NCI-H2196 treated with DMSO at 0.1 percent for 48 hours (cell line): Measurements from ENCODE around the gene LIG3.
A peak's percentile ranks its signal among the peaks of the same experiment; 100 is the strongest.
"Not testable (repeated sequence)": the region's sequence is repeated elsewhere in the genome, so short reads cannot be mapped to it uniquely, and the experiment has no call there.

Experiments used
- DNase-seq: peaks from one replicate; lab custom pipeline; 2025; ENCODE audit not compliant: unreplicated experiment; lab: John Stamatoyannopoulos, UW

The LIG3 gene

DNA sequence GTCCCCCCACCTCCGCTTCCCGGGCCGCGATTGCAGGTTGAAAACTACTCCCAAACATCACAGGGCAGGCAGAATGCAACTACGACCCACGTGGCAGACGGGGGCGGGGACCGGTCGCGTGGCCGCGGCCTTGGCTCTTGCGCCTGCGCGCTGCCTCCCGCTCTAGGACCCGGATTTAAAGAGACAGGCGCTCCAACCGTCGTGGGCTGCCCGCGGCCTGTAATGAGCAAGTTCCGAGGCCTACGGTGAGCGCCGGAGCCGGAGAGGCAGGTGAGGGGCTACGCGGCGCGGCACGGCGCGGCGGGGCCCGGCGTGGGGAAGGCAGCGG, at the start of gene LIG3:
Gene LIG3, plus strand, starts transcription at position 160 of the 328 bp plus-strand sequence. CDS start 2,494 bp downstream, outside the sequence.
- DNase-seq: peak; percentile 42

DNA sequence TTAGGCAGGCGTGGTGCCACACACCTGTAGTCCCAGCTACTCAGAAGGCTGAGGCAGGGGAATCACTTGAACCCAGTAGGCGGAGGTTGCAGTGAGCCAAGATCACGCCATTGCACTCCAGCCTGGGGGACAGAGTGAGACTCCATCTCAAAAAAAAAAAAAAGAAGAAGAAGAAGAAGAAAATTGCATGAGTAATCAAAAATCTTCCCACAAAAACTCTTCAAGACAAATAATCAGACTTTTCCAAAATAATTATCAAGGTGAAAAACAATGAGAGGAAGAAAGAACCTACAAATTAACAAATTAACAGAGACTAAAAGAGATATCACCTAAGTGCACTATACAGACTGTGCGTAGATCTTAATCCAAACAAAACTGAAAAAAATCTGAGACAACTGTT, 29.5 kb upstream of the LIG3 start:
- DNase-seq: not testable (repeated sequence)

DNA sequence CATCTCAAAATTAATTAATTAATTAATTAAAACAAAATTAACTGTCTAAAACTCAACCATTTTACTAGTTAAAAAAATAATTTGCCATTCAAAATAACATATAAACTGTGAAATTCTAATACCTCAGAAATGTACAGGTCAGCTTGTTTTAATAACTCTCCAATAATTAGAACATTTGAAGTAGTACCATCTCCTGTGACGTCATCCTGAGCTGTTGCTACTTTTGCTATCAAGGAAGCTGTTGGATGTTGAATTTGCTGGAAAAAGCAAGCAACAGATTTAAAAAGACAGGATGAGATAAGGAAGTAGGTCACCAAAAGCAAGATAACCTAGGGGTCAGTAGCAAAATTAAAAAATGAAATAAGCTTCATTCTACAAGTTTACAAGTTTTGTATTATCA, 21.9 kb upstream of the LIG3 start:
- no peak for DNase-seq

DNA sequence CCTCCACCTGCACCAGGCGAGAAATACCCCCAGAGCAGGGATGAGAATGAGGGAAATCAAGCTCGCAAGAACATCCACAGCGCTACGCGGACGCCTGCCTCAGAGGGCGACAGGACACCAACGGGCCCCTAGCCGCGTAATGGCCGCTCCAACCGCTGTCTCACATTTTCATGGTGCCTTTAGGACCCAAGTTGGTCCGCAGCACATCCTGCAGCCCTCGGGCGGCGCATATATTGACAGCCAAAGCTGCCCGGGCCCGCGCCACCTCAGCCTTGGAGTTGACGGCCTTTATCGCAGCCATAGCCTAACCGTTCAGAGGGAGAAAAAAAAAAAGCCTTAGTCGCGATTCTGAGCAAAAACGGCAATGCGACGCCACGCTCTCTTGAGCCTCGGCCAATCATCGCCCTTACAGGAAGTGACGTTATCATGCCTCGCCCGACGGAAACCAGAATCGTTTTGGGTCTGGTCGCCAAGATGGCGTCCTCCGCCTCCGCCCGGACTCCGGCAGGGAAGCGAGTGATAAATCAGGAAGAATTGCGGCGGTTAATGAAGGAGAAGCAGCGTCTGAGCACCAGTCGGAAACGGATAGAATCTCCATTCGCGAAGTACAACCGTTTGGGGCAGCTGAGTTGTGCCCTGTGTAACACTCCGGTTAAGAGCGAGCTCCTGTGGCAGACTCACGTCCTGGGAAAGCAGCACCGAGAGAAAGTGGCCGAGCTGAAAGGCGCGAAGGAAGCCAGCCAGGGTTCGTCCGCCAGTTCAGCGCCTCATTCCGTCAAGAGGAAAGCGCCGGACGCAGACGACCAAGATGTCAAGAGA, 19.0 kb upstream of the LIG3 start, which contains the start of the genes CCT6B and ZNF830:
Gene CCT6B, minus strand, starts transcription at position 368 of the 819 bp plus-strand sequence. Its CDS starts 67 bp downstream, at position 301.
Gene ZNF830, plus strand, starts transcription at position 448 of the 819 bp plus-strand sequence. Its CDS starts 27 bp downstream, at position 475.
- peak; percentile 45 for DNase-seq

DNA sequence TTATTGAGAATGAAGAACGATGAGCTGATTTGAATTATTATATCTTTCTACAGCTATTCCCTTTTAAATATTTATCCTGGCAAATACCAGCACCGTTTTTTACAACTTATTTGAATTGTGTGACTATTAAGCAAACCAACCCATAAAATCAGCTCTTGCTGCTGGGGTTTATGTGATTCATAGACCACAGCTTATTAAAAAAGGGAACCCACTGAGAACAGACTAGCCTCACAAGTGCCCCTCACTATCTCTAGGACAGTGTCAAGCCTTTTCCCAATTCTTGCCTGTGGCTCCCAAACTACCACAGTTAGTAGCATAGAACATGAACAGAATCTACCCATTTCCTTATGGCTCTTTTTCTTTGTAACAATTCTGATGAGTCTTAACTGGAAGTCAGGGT, 6.1 kb upstream of the LIG3 start:
- no peak for DNase-seq

DNA sequence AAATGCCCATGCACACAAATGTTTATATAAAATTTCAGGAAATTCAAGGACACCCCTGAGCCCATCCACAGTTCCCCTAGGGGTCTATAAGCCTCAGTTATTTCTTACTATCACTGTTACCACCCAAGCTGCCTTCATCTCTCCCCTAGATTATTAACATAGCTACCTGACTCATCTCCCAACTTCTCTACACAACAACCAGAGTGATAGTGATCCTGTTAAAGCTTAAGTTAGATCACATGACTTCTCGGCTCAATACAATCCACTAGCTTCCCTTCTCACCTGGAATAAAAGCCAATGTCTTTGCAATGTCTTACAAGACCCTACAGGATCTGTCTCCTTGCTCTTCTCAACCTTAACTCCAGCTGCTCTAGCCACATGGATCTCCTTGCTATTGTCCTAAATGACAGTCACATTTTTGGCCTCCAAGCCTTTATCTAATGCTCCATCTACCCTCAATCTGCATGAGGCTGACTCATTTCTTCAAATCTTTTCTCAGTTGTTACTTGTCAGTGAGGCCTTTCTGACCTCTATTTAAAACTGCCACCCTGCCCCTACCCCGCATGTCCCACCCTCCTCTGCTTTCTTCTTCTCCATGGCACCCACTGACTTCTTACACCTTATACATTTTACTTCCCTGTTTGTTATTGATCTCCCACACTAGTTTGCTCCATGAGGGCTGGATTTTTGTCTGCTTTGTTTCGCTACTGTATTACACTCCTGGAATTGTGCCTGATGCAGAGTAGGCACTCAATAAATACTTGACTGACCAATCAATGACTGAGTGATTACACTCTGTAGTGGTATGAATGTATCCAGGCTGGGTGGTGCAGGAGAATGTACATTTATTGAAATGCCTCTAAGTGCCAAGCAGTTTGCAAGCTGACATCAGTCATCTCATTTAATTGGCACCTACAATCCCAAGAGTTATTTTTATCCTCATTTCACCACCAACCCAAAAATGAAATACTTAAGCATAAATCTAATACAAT, 5.2 kb upstream of the LIG3 start:
- no peak for DNase-seq

DNA sequence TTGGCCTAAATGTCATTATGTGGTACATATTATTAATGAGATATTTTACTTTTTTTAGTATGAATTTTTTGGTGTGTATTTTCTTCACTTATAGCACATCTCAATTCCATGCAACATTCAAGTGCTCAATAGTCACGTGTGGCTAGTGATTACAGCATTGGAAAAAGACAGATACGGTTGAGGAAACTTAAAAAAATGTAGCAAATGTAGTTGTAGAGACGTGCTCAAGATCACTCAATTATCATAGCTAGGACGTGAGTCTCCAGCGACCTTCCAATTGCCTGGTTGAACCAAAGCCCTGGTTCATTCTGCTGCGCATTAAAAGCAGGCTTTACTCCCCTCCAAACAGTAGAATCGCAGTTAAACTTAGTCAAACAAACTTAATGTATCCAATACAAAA, 1.2 kb upstream of the LIG3 start:
- DNase-seq: no peak

DNA sequence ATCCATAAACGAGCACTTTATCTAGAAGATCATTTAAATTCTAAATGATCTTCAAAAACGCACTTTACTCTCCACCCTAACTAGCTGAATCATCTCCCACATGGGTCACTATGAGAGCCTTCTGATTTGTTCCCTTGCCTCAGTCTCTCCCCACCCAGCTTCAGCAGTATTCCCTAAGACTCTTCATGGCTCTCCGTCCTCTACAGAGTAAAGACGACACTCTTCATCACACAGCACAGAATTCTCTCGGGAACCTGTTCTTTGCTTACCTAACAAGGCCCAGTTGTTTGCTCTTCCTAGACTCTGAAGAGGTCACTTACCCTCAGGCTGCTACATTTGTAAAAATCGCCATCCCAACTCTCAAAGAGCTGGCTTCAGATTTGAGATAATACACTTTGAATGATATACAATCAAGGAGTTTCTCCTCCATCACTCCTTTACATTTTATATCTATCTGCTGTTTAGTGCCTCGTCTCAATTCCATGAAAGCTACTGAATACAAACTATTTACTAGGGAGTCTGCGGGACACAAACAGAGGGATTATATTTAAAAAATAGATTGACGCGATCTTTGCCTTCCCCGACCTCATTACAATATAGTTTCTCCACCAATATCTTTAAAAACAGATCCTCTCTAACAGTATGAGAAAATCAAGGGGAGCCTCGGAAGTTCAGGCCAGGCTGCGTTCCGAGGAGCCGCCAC, 511 bp upstream of the LIG3 start:
- no peak for DNase-seq

DNA sequence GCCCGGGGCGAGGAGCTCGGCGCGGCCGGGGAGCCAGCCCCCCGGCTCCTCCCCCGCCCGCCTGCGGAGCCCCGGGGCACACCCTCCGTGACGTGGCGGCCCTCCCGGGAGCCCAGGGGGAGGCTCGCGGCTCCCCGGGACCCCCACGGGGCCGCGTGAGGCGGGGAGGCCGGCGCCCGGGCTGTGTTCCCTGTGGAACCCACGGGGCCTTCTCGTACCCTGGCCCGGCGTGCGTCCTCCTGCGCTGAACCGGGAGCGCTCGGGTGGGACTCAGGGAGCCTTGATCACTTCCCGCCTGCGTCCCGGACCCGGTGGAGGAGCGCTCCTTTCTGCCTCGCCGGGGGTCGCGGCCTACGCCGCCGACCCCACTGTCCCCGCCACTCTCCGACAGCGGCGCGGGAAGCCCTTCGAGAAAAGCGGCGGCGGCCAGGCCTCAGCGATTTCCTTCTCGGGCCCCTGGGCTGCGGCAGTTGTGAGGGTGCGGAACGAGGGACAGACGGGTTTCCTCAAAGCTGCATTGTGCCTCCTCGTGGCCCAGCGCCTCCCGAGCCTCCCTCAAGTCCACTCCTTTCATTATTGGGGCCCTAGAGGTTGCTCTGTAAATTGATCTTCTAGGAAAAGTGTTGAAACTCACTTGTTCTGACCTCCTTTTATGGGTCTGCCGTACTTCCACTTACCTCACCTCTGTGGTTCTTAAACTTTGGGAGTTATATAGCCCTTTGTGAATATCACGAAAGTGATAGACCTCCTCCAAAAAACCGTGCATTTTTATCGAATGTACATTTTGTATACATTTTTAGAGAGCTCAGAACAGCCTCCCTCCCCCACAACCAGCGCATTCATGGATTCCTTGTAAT, 597 bp downstream of the LIG3 start:
- DNase-seq: no peak

DNA sequence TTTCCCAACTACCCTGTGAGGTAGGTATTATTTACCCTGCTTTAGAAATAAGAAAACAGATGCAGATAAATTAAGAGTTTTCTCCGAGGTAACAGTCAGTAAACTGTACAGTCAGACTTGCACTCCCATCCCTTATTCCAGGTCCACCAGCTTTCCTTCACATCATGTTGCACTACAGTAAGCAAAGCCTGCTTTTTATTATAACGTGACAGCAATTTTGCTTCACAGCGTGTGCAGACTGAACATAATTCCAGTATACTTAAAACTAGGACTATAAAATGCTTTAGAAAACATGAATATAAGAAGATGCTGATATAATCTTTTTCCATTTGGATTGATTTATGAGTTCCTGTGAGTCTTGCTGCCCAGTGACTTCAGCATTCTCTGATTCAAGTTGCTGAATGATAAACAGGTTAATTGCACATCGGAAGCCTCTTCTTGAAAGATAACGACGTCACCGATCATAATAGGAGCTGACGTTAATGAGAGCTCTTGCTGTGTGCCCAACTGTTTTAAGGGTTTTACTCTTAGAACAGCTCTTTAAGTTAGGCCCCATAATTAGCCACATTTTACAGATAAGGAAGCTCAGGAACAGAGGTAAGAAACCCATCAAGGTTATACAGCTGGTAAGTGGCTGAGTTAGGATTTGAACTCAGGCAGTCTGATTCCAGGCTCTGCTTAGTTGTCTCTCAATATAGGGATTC, 1.4 kb downstream of the LIG3 start:
- DNase-seq: no peak

DNA sequence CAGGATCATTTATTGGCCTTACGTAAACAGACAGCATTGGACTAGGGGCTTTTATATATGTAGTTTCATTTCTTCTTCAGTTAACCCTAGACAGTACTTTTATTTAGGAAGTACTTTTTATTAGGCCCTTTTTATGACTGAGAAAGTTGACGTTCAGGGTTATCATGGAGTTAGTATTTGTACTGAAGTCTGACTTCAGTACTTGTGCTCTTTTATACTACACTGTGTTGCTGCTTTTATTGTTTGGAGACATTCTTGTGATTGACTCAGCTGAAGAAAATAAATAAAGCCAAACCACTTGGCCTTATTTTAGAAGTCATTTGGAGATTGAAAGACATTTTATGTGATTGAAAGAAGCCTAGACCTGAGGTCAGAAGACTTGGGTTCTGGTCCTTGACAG, 6.9 kb downstream of the LIG3 start:
- no peak for DNase-seq

DNA sequence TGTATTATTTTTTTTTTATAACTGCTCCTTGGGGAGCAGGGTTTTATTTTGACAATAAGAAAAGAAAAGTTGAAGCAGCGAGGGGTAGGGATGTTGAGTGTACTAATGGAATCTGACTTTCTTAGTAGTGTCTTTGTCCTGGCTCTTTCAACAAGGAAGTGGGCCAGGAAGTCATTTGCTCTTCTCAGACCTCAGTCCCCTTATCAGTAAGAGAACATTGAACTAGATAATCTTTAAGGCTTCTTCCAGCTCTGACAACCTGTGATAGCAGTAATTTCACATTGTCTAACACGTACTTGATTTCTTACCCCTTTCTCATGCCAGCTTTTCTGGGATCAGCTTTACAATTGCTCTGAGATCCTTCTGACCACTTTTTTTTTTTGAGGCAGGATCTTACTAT, 8.3 kb downstream of the LIG3 start:
- no peak for DNase-seq

DNA sequence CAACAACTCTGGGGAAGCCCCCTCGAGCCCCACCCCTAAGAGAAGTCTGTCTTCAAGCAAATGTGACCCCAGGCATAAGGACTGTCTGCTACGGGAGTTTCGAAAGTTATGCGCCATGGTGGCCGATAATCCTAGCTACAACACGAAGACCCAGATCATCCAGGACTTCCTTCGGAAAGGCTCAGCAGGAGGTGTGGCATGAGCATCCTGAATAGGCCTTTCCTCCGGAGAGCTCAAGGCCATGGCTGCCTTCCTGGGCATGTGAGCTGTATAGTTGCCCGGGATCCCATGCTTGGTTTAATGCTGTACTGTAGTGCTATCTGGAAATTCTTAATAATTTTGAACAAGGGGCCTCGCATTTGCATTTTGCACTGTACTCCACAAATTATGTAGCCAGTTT, 9.2 kb downstream of the LIG3 start:
- no peak for DNase-seq

DNA sequence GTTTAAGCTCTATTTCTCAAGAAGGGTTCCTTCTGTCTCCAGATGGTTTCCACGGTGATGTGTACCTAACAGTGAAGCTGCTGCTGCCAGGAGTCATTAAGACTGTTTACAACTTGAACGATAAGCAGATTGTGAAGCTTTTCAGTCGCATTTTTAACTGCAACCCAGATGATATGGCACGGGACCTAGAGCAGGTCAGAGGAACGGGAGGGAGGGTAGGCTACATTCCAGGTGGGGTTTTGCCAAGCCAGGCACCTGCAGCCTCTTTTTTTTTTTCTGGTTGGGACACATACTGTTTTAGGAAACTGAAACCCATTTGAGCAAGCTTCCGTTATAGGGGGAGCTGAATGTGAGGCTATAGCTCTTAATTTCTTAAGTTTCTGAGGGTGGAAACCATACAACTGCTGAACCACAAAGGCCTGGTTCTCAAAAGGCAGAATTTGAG, 10.6 kb downstream of the LIG3 start:
- peak; percentile 20 for DNase-seq

DNA sequence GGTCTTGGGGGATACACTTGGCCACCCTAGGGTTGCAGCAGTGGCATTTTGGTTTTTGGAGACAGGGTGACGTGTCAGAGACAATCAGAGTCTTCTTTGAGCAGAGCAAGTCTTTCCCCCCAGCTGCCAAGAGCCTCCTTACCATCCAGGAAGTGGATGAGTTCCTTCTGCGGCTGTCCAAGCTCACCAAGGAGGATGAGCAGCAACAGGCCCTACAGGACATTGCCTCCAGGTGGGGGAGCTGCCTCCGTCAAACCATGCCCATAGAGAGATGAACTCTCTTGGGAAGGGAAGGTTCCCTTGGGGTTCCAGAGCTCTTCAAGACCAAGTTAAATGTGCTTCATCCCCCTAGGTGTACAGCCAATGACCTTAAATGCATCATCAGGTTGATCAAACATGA, 11.3 kb downstream of the LIG3 start:
- DNase-seq: no peak

DNA sequence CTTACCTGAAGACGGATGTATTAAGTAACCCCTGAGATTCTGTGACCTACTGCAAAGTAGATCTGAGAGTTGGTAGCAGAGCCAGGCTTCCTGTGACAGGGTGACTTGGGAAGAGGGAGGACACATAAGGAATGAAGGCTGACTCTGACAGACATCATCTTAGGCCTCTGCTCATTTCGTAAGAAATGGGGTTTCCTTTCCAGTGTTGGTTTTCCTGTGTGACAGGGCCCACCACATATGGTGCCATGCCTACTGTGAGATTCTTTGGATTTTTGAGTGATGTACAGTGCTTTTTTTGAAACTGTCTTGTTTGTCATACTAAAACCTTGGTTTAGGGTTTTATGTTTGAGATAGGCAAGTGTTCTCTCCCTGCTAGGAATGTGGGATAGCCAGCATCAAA, 12.7 kb downstream of the LIG3 start:
- no peak for DNase-seq

DNA sequence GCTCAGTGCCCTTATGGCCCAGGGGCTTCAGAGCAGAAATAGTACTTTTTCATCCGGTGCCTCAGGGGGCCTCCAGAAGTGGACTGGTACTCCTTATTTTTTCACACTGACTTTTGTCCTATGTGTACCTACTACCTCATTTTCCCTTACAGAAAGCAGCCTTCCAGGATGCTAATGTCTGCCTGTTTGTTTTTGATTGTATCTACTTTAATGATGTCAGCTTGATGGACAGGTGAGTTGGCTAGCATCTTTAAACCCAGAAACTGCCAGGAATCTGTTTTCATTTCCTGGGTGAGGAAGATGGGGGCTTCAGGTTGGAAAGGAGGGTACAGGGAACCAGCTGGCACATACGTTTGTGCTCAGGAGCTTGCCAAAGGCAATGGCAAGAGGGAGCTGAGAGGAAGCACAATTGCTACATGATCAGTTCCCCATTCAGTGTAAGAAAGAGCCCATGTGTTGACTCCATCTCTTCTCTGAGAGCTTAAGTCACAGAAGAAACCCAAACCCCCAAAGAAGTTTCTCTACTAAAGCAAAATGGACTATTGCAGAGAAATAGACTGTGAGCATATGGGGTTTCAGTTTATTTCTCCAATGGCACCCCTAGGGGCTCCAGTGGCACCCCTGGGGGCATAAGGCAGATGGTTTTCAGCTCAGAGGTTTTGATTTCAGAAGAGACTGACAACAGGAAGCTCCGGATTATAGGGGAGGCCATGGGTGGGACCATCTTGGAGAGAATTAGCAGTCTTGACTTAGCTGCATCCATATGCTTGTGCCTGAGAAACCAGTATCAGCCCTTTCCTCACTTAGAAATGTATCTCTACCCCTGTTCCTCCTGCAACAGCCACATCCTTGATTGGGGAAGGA, 16.3 kb downstream of the LIG3 start:
- DNase-seq: no peak

DNA sequence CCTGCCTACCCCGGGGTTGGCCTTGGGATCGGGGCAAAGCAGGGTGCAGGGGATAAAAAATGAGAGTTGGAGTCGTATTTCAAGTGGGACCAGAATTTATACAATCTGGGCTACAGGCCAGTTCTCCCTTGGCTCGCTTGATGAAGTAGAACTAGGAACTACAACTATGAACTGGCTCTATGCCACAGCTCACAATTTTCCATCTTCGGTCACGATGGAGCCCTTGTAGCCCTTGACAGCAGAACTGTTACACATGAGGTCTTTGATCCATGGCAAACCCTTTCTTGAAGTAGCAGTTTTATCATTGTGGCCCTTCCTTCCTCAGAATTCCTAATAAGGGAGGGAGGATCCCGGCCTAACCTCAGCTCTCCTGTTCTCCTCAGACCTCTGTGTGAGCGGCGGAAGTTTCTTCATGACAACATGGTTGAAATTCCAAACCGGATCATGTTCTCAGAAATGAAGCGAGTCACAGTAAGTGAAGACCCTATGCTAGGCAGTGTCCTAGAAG, 17.1 kb downstream of the LIG3 start:
- no peak for DNase-seq
